SK-N-SH (cell line): ENCODE data around the gene CNFN. TPM values are rescaled to one million over a fixed set of nuclear protein-coding genes. Genes with fewer than 3 reads are reported as not detected.

Experiments used
- CTCF ChIA-PET: fragments of 300-600, 350-600 bp; formaldehyde crosslinking; extraction: SDS; loops from one replicate; lab custom pipeline; 2021; lab: Yijun Ruan, JAX
- POLR2A ChIA-PET: fragments of 350-600 bp; sonication (Branson Sonifier 250); formaldehyde crosslinking; extraction: SDS; loops from one replicate; lab custom pipeline; 2020; ENCODE audit warnings: antibody characterized with exemption, inconsistent platforms; lab: Yijun Ruan, JAX
- DNase-seq: peaks from one replicate; pipeline ENCODE4 v3.0.0; 2012
- H2AFZ ChIP-seq: fragments of 200-600 bp; sonication (generic); 2 replicates; pipeline ENCODE4 v1.8.1; 2016; ENCODE audit warnings: antibody characterized with exemption, mild to moderate bottlenecking, low read depth
- H3F3A ChIP-seq: fragments of 200-600 bp; sonication (generic); replicated peaks from 2 replicates; pipeline ENCODE3; 2016; ENCODE audit warnings: antibody characterized with exemption, mild to moderate bottlenecking; ENCODE audit not compliant: insufficient read depth
- H3K27ac ChIP-seq, 2 experiments: fragments of 200-500 bp in 1 of 2; fragments of 200-600 bp in 1 of 2; sonication (Bioruptor generic) in 1 of 2; sonication (generic), shearing (Covaris generic) in 1 of 2; 2 replicates each; pipeline versions ENCODE4 v1.5.1 to v1.6.1; 2014 to 2016; ENCODE audit warnings: low read depth in 2 of 2, inconsistent platforms in 1 of 2, low read length in 1 of 2, mild to moderate bottlenecking in 1 of 2, mixed read lengths in 1 of 2
- H3K27me3 ChIP-seq: fragments of 200-600 bp; sonication (generic), shearing (Covaris generic); 2 replicates; pipeline ENCODE4 v1.6.1; 2016; ENCODE audit warnings: mixed run types; ENCODE audit not compliant: insufficient read depth
- H3K36me3 ChIP-seq, 2 experiments: fragments of 200-500 bp in 1 of 2; fragments of 200-600 bp in 1 of 2; sonication (Bioruptor generic) in 1 of 2; sonication (generic) in 1 of 2; replicated peaks in 1 of 2; 2 replicates each; pipeline versions ENCODE3 to v1.5.1; 2014 to 2016; ENCODE audit warnings: low read length in 1 of 2, mild to moderate bottlenecking in 1 of 2; ENCODE audit not compliant: insufficient read depth in 2 of 2, control insufficient read depth in 1 of 2
- H3K4me1 ChIP-seq, 2 experiments: fragments of 200-500 bp in 1 of 2; fragments of 200-600 bp in 1 of 2; sonication (Bioruptor generic) in 1 of 2; sonication (generic), shearing (Covaris generic) in 1 of 2; 2 replicates each; pipeline versions ENCODE4 v1.5.1 to v1.6.1; 2014 to 2016; ENCODE audit warnings: low read depth in 1 of 2, low read length in 1 of 2, mixed run types in 1 of 2; ENCODE audit not compliant: insufficient read depth in 2 of 2, control insufficient read depth in 1 of 2
- H3K4me2 ChIP-seq: fragments of 200-600 bp; sonication (generic), shearing (Covaris generic); 2 replicates; pipeline ENCODE4 v1.6.1; 2017; ENCODE audit warnings: mixed run types
- H3K4me3 ChIP-seq, 2 experiments: fragments of 200-500 bp in 1 of 2; fragments of 200-600 bp in 1 of 2; sonication (Bioruptor generic) in 1 of 2; sonication (generic), shearing (Covaris generic) in 1 of 2; 2 replicates each; pipeline versions ENCODE4 v1.5.1 to v1.8.1; 2014 to 2016; ENCODE audit warnings: low read depth in 2 of 2, inconsistent platforms in 1 of 2, low read length in 1 of 2, mild to moderate bottlenecking in 1 of 2, mixed read lengths in 1 of 2, moderate library complexity in 1 of 2
- H3K79me2 ChIP-seq: fragments of 200-600 bp; sonication (generic); 2 replicates; pipeline ENCODE4 v1.8.1; 2017; ENCODE audit warnings: mild to moderate bottlenecking; ENCODE audit not compliant: insufficient read depth
- H3K9ac ChIP-seq: fragments of 200-600 bp; sonication (generic); 2 replicates; pipeline ENCODE4 v1.6.1; 2017; ENCODE audit warnings: mixed run types
- H3K9me2 ChIP-seq: fragments of 200-600 bp; sonication (generic); 2 replicates; pipeline ENCODE4 v1.6.1; 2017; ENCODE audit warnings: mixed run types
- H3K9me3 ChIP-seq: fragments of 200-600 bp; sonication (generic); 2 replicates; pipeline ENCODE4 v1.6.1; 2017; ENCODE audit warnings: mixed run types, mild to moderate bottlenecking, moderate library complexity
- H4K20me1 ChIP-seq: fragments of 200-600 bp; sonication (generic); 2 replicates; pipeline ENCODE4 v1.6.1; 2017; ENCODE audit warnings: mild to moderate bottlenecking, mixed run types; ENCODE audit not compliant: insufficient read depth
- CHD2 ChIP-seq: fragments of 150-350 bp; IDR thresholded peaks from 2 replicates; pipeline ENCODE4 v1.6.1; 2018; ENCODE audit warnings: low read length; ENCODE audit not compliant: partially characterized antibody
- CTCF ChIP-seq: fragments of 200-600 bp; sonication (generic); IDR thresholded peaks from 2 replicates; pipeline ENCODE4 v1.6.1; 2017; ENCODE audit warnings: antibody characterized with exemption, mild to moderate bottlenecking, moderate library complexity
- FOSL2 ChIP-seq: IDR thresholded peaks from 2 replicates; pipeline ENCODE4 v1.4.0; 2012; ENCODE audit warnings: low read depth, mild to moderate bottlenecking, moderate library complexity, borderline replicate concordance
- GATA2 ChIP-seq: sonication (generic); formaldehyde crosslinking; IDR thresholded peaks from 2 replicates; pipeline ENCODE4 v1.5.0; 2020; ENCODE audit warnings: mild to moderate bottlenecking, missing genetic modification reagents
- JUND ChIP-seq: IDR thresholded peaks from 2 replicates; pipeline ENCODE4 v1.4.0; 2012
- MAX ChIP-seq: IDR thresholded peaks from 2 replicates; pipeline ENCODE4 v1.4.0; 2012; ENCODE audit warnings: low read depth
- MEF2A ChIP-seq: IDR thresholded peaks from 2 replicates; pipeline ENCODE4 v1.4.0; 2012; ENCODE audit warnings: low read depth, borderline replicate concordance
- NFIC ChIP-seq: IDR thresholded peaks from 2 replicates; pipeline ENCODE4 v1.4.0; 2012; ENCODE audit warnings: borderline replicate concordance
- NRF1 ChIP-seq: IDR thresholded peaks from 2 replicates; pipeline ENCODE4 v1.6.1; 2012; ENCODE audit warnings: low read depth, mild to moderate bottlenecking, low read length
- RAD21 ChIP-seq: IDR thresholded peaks from 2 replicates; pipeline ENCODE4 v1.6.1; 2012; ENCODE audit warnings: mild to moderate bottlenecking, low read length
- SMC3 ChIP-seq: IDR thresholded peaks from 2 replicates; pipeline ENCODE4 v1.6.1; 2012; ENCODE audit warnings: low read depth, low read length, improper control_type of control experiment
- TAF1 ChIP-seq: IDR thresholded peaks from 2 replicates; pipeline ENCODE4 v1.6.1; 2012; ENCODE audit warnings: low read depth, mild to moderate bottlenecking, low read length, moderate library complexity, borderline replicate concordance
- TCF12 ChIP-seq: IDR thresholded peaks from 2 replicates; pipeline ENCODE4 v1.4.0; 2012
- YY1 ChIP-seq: IDR thresholded peaks from 2 replicates; pipeline ENCODE4 v1.4.0; 2012; ENCODE audit warnings: low read depth, mild to moderate bottlenecking
- ZBTB33 ChIP-seq: IDR thresholded peaks from 2 replicates; pipeline ENCODE4 v1.4.0; 2012; ENCODE audit warnings: low read depth, borderline replicate concordance
- WGBS: methylation state at CpG from one replicate; pipeline ENCODE4 v1.1.6; 2017; ENCODE audit warnings: low lambda C conversion rate; 5-methylcytosine and 5-hydroxymethylcytosine counted together
- polyA plus RNA-seq, 3 experiments: library from polyadenylated mRNA; depleted of rRNA; stranded (reverse); fragments of >200 nt; gene quantifications; 2 replicates each; pipeline ENCODE4 v1.2.3, GENCODE V29; 2012
- TF ChIP-seq, protein P1 (sequence below): IDR thresholded peaks from 2 replicates; pipeline ENCODE4; 2012
- TF ChIP-seq, protein P2 (sequence below): fragments of 150-350 bp; IDR thresholded peaks from 2 replicates; pipeline ENCODE4 v1.6.1; 2017; ENCODE audit warnings: antibody characterized with exemption, low read length, low read depth, borderline replicate concordance

CNFN gene
- polyA plus RNA-seq, 1 of the 3 experiments (the other 2 are of a cell fraction): 4.5 TPM

DNA sequence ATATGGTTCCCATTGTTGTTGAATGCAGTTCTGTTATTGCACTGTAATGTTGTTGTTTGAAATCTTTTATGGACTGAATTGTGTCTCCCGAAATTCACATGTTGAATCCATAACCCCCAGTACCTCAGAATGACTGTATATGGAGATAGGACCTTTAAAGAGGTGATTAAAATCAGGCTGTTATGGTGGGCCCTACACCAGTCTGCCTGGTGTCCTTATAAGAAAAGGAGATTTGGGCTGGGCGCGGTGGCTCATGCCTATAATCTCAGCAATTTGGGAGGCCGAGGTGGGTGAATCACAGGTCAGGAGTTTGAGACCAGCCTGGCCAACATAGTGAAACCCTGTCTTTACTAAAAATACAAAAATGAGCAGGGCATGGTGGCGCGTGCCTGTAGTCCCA, 45.2 kb upstream of the CNFN start (continued):
- TF ChIP-seq, protein P1, sequence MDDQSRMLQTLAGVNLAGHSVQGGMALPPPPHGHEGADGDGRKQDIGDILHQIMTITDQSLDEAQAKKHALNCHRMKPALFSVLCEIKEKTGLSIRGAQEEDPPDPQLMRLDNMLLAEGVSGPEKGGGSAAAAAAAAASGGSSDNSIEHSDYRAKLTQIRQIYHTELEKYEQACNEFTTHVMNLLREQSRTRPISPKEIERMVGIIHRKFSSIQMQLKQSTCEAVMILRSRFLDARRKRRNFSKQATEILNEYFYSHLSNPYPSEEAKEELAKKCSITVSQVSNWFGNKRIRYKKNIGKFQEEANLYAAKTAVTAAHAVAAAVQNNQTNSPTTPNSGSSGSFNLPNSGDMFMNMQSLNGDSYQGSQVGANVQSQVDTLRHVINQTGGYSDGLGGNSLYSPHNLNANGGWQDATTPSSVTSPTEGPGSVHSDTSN: no peak
- TF ChIP-seq CHD2 (no peak), MAX (no peak), NFIC (no peak), FOSL2 (no peak)
- TF ChIP-seq, protein P2, sequence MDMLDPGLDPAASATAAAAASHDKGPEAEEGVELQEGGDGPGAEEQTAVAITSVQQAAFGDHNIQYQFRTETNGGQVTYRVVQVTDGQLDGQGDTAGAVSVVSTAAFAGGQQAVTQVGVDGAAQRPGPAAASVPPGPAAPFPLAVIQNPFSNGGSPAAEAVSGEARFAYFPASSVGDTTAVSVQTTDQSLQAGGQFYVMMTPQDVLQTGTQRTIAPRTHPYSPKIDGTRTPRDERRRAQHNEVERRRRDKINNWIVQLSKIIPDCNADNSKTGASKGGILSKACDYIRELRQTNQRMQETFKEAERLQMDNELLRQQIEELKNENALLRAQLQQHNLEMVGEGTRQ: no peak
- TF ChIP-seq, all 33 proteins: peak for 0

- ChIA-PET CTCF (interaction anchor here (1.0 to 1.4 kb wide), 5 partner anchors 10 to 33 kb away, joined by 3 to 5 read pairs (median 4); no protein-coding TSS in a partner anchor), POLR2A (no interaction called here)
- no peak for DNase-seq
- H3K79me2 ChIP-seq: no peaks in the 10 kb centered on the region
- H3K27ac ChIP-seq: no peak overlapping the region
- H3K4me2 ChIP-seq: no peak overlapping the region
- no peak overlapping the region for H2AFZ ChIP-seq
- 53% methylated on average over 8 of the region's 9 CpGs for whole genome bisulfite sequencing
- no peaks in the 10 kb centered on the region; a peak in 1 of 4 replicates for H3K4me1 ChIP-seq
- no peaks in the 10 kb centered on the region for H3K9me3 ChIP-seq
- H3K36me3 ChIP-seq: no peaks in the 10 kb centered on the region
- no peaks in the 10 kb centered on the region for H4K20me1 ChIP-seq
- H3K9ac ChIP-seq: no peak overlapping the region
- H3F3A ChIP-seq: no peaks in the 10 kb centered on the region
- no peak for TF ChIP-seq FOSL2
- TF ChIP-seq RAD21: peak; percentile 37
- peak; percentile 49 for TF ChIP-seq CTCF
- peak overlapping the region in 1 of 2 experiments; percentile 44; a peak in 1 of 4 replicates for H3K4me3 ChIP-seq
- H3K27me3 ChIP-seq: no peaks in the 10 kb centered on the region
- no peaks in the 10 kb centered on the region for H3K9me2 ChIP-seq
Measured at GRCh38 chr19:42433503-42434260, 43.6 kb upstream of the CNFN start.

GRCh38 chr19:42431486-42431885, 41.4 kb upstream of the CNFN start:
- H3K36me3 ChIP-seq: no peaks in the 10 kb centered on the region
- ChIA-PET CTCF (no interaction called here), POLR2A (no interaction called here)
- H3K79me2 ChIP-seq: no peaks in the 10 kb centered on the region
- no peak for DNase-seq
- no peak overlapping the region for H3K4me2 ChIP-seq
- TF ChIP-seq JUND (no peak), GATA2 (CRISPR knock-in tag) (no peak), FOSL2 (no peak), TCF12 (no peak), NRF1 (no peak), YY1 (no peak), ZBTB33 (no peak), SMC3 (no peak), MEF2A (no peak), TAF1 (no peak)
- no peaks in the 10 kb centered on the region for H3K9me2 ChIP-seq
- H3K9ac ChIP-seq: no peak overlapping the region
- H3K4me1 ChIP-seq: no peaks in the 10 kb centered on the region; a peak in 1 of 4 replicates
- H3K27ac ChIP-seq: no peak overlapping the region
- no peaks in the 10 kb centered on the region for H4K20me1 ChIP-seq
- no peak overlapping the region for H3K4me3 ChIP-seq
- H3K27me3 ChIP-seq: no peaks in the 10 kb centered on the region
- 89% methylated on average over 1 of the region's 1 CpG for WGBS
- no peaks in the 10 kb centered on the region for H3F3A ChIP-seq
- H3K9me3 ChIP-seq: no peaks in the 10 kb centered on the region
- no peak overlapping the region for H2AFZ ChIP-seq
